ENCODE results near the gene PPFIBP1.

GRCh38 chr12:27550653-27550975 is 26.6 kb downstream of the PPFIBP1 start:
- TF ChIP-seq CTCF (IDR thresholded peaks at IDR 0.05; ENCODE audit: low read length): no peak
- no peak for TF ChIP-seq EZH2 (IDR thresholded peaks at IDR 0.05; ENCODE audit: borderline replicate concordance, low read length)

Data from OCI-LY1 (cell line).